Astrocyte of the cerebellum (primary cell): ENCODE measurements around the gene GLS2.

ENCODE experiments used
- DNase-seq: peaks from one replicate; pipeline ENCODE4 v3.0.0-alpha.2; 2011; ENCODE audit warnings: low read depth
- H3K4me3 ChIP-seq: 2 replicates; pipeline ENCODE4 v1.5.1; 2011; ENCODE audit warnings: mild to moderate bottlenecking, low read depth, low read length, moderate library complexity
- CTCF ChIP-seq: IDR thresholded peaks from 2 replicates; pipeline ENCODE4 v1.5.1; 2012; ENCODE audit warnings: low read length, low read depth, moderate library complexity, mild to moderate bottlenecking; ENCODE audit errors: missing control alignments
- in situ Hi-C: cut with HindIII; loops from 2 replicates; pipeline ENCODE4 v1.10.0; 2017; ENCODE audit warnings: low sequenced_read_pairs

Gene GLS2

DNA sequence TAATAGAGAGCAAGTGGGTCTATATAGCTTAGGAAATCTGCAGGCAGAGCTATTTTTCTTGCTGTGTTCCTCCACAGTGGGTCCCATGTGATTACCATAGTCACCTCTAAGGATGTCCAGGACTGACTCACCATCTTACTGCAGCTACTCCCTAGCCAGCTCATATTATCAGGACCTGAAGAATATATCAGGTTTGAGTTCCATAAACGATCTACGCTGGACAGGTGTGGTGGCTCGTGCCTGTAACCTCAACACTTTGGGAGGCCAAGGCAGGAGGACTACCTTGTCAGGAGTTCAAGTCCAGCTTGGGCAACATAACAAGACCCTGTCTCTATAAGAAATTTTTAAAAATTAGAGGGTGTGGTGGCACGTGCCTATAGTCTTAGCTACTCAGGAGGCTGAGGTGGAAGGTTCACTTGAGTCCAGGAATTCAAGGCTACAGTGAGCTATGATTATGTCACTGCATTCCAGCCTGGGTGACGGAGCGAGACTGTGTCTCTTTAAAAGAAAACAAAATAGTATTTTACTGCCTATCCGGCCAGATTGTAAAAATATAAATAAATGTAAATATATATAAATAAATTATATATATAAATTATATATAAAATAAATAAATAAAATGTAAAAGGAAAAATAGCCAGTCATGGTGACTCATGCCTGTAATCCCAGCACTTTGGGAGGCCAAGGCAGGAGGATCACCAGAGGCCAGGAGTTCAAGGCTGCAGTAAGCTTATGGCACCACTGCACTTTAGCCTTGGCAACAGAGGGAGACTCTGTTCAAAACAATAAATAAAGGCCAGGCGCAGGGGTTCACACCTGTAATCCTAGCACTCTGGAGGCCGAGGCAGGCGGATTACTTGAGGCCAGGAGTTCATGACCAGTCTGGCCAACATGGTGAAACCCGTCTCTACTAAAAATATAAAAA, 26.5 kb downstream of the GLS2 start:
- DNase-seq = no peak
- in situ Hi-C loops = loop anchor here (25.0 kb wide), 1 partner anchor 99 kb away; the partner anchor contains the start of genes APOF and STAT2
- no peak overlapping the region for H3K4me3 ChIP-seq
- TF ChIP-seq CTCF = no peak

DNA sequence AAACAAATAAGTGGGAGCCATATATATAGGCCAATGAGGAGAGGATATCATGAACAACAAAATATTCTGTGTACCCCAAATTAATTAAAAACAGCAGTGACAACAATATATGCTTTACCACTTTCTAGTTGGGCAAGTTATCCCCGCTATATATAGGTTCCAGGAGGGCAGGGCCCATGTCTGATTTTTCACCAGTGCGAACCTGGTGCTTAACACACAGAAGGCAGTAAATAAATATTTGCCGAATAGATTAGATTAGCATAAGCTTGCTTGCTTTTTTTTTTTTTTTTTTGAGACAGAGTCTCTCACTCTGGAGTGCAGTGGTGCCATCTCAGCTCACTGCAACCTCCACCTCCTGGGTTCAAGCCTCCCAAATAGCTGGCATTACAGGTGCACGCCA, 30.1 kb downstream of the GLS2 start:
- in situ Hi-C loops = loop anchor here (10.0 to 25.0 kb wide), 2 partner anchors 57 to 96 kb away; partner anchors contain the start of genes APOF and STAT2
- no peak overlapping the region for H3K4me3 ChIP-seq
- no peak for DNase-seq
- no peak for TF ChIP-seq CTCF

GRCh38 chr12:56454557-56454956, 33.4 kb downstream of the GLS2 start, which contains the start of gene MIP:
Gene MIP, minus strand, starts transcription at chr12:56454657. Its CDS starts 44 bp downstream, at chr12:56454613.
- no peak for DNase-seq
- no peak for TF ChIP-seq CTCF
- no peak within 1 kb of the TSS for H3K4me3 ChIP-seq
- in situ Hi-C loops = loop anchor here (10.0 to 25.0 kb wide), 2 partner anchors 60 to 92 kb away; partner anchors contain the start of genes APOF and STAT2

- no peak for DNase-seq
- no peak overlapping the region for H3K4me3 ChIP-seq
- TF ChIP-seq CTCF = no peak
- in situ Hi-C loops = loop anchor here (10.0 to 25.0 kb wide), 2 partner anchors 64 to 89 kb away; partner anchors contain the start of genes APOF and STAT2
Measured at GRCh38 chr12:56451147-56451546, 36.8 kb downstream of the GLS2 start.

DNA sequence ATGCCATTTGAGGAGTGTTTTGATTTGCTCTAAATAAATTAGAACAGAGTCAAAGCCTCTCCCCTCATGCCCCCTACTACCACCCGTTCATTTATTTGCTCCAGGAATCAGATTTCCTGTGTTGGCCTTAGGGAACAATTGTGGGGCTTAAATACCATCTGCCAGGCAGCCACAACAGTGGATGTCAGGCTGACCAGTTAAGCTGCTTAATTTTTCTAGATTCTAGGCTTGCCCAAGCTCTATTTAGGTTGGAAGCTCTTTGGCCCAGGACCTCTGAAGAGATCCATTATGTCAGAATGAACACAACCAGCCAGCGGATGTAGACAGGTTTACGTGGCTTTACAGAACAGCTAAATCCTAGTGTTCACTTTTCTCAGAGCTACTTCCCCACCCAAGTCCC, 37.7 kb downstream of the GLS2 start:
- no peak for DNase-seq
- in situ Hi-C loops = loop anchor here (10.0 to 25.0 kb wide), 2 partner anchors 65 to 88 kb away; partner anchors contain the start of genes APOF and STAT2
- no peak overlapping the region for H3K4me3 ChIP-seq
- TF ChIP-seq CTCF = no peak

DNA sequence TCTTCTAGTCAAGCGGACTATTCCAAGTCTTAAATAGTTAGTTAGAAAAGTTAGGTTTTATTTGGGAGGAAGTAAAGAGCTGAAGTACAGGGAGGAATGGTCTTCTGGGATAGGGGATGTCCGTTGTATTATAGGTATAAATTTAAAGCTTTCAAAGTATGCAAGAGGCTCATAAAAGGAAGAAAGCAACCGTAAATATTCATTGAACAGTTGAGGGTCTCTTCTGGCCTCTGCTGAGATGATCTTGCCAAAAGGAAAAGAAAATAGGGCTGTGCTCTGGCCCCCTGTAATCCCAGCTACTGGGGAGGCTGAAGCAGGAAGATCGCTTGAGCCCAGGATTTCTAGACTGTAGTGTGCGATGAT, 38.4 kb downstream of the GLS2 start:
- TF ChIP-seq CTCF = no peak
- DNase-seq = no peak
- in situ Hi-C loops = no loop called here
- H3K4me3 ChIP-seq = peak overlapping the region; percentile 64
